Upper lobe of left lung (tissue), 4 donors: ENCODE results near the gene GSN.

Source experiments
- CTCF ChIP-seq, 6 experiments: fragments of 450-650 bp in 4 of 6; fragments of 200-600 bp in 2 of 6; sonication (generic) in 2 of 6; IDR thresholded peaks; one replicate each; pipeline ENCODE4 v1.5.1; 2016 to 2019; ENCODE audit warnings: antibody characterized with exemption in 6 of 6
- POLR2A ChIP-seq, 4 donors: fragments of 450-650 bp; IDR thresholded peaks; one replicate each; pipeline ENCODE4 v1.5.1; 2016 to 2017; ENCODE audit warnings: antibody characterized with exemption in 4 of 4, mild to moderate bottlenecking in 2 of 4

GRCh38 chr9:121357011-121357410 lies 89.0 kb downstream of the GSN start:
- TF ChIP-seq CTCF (IDR thresholded peaks at IDR 0.05), result no peak
- no peak for TF ChIP-seq POLR2A (IDR thresholded peaks at IDR 0.05)
